Pulmonary artery endothelial cell (primary cell): ENCODE results near the gene IL1B. TPM values are rescaled to one million over a fixed set of nuclear protein-coding genes. Genes with fewer than 3 reads are reported as not detected.

Experiments
- DNase-seq: peaks from one replicate; pipeline ENCODE4 v3.0.0-alpha.2; 2011; ENCODE audit warnings: low read depth, low spot score
- total RNA-seq: library from RNA; depleted of rRNA; stranded (reverse); fragments of >200 nt; gene quantifications from 2 replicates; pipeline ENCODE4 v1.2.3, GENCODE V29; 2014

IL1B gene
- total RNA-seq, 1 donor from 2014 or later, result not detected

DNA sequence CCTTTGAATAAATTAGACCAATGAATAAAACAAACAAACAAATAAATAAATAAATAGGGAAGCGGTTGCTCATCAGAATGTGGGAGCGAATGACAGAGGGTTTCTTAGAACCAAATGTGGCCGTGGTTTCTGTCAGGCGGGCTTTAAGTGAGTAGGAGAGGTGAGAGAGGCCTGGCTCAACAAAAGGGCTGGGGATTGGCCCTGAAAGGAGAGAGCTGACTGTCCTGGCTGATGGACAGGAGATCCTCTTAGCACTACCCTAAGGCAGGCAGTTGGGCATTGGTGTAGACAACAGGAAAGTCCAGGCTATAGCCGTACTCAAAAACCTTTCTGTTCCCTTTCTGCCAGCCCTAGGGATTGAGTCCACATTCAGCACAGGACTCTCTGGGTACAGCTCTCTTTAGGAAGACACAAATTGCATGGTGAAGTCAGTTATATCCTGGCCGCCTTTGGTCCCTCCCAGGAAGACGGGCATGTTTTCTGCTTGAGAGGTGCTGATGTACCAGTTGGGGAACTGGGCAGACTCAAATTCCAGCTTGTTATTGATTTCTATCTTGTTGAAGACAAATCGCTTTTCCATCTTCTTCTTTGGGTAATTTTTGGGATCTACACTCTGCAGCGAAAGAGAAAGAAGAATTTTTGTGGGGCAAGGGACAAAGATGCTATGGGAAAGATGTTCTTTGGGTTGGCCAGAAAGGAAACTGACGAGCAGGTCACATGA is 6.5 kb downstream of the IL1B start:
- DNase-seq, result no peak

- no peak for DNase-seq
These were observed 7.2 kb downstream of the IL1B start for GRCh38 chr2:112829101-112829960.

DNA sequence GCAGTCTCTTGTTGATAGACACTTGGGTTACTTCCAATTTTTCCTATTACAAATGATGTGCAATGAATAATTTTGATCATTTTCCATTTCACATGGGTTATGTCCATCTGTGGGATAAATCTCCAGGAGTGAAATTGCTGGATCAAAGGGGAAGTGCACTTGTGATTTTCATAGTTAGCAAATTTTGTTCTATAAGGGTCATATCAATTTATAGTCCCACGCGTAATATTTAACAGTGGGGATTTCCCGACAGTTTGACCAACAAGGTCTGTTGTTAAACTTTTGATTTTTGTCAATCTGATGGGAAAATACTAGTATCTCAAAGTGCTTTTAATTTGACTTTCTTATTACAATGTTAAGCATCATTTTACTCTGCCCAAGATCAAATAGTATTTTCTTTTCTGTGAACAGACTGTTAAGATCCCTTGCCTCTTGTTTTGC is 8.3 kb downstream of the IL1B start:
- no peak for DNase-seq

GRCh38 chr2:112827604-112828185 is 8.9 kb downstream of the IL1B start:
- no peak for DNase-seq

DNA sequence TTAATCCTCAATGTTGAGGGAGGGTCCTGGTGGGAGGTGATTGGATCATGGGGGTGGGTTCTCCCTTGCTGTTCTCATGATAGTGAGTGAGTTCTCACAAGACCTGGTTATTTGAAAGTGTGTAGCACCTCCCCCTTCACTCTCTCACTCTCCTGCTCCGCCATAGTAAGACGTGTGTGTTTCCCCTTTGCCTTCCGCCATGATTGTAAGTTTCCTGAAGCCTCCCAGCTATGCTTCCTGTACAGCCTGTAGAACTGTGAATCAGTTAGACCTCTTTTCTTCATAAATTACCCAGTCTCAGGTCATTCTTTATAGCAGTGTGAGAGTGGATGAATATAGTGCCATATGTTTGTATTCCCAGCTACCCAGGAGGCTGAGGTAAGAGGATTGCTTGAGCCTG is 9.6 kb downstream of the IL1B start:
- no peak for DNase-seq

DNA sequence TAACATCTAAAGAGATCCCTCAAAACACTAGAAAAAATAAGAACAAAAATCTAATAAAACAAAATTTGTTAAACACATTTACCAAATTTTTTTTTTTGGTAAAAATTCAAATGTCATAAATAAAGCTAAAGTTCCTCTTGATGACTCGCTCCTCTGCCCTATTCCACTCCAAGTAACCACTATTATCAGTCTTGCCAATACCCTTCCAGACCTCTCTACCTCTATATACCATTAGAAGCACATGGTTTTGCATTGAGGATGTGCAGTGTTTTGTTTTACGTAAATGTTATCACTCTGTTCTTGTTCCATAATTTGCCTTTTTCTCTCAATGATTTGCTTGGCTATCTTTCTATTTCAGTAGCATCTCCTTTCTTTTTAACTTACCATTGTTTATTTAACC is 10.9 kb downstream of the IL1B start:
- no peak for DNase-seq

DNA sequence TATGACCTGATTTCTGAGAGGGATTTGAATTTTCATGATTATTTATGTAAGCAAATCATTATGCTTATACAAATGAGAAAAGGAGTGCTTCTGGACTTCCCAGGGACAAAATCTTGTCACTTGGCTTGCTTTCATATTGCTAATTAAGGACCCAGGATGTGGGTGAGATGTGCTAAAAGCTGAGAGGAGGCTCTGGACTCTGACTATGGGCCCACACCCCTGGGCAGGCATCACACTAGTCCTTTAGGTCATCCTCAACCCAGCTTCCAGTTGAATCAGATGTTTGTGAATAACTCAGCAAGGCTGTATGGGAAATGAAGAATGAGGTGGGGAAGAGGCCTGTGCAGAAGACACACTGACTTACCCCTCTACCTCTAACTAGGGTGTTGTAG is 11.9 kb downstream of the IL1B start:
- DNase-seq, result no peak

DNA sequence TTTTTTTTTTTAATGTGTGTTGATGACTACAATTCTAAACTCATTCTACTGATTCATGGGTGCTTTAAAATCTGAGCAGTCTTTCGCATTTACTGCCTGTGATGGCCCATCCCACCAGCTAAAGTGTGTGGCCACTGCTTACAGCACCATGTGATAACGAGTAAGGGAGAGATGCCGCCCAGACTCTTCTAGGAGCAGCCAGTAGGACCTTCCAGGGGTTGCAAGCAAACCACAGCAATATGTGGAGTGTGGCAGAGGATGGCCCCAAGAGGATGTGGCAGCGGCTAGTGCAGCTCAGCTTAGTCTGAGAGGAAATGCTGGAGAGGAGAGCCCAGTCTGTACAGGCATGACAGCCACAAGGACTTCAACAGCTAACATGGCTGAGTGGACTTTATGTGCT is 14.9 kb downstream of the IL1B start:
- no peak for DNase-seq

- no peak for DNase-seq
These were observed 15.4 kb downstream of the IL1B start for GRCh38 chr2:112821142-112821541.

- no peak for DNase-seq
These were observed 16.2 kb downstream of the IL1B start for GRCh38 chr2:112820343-112820742.

DNA sequence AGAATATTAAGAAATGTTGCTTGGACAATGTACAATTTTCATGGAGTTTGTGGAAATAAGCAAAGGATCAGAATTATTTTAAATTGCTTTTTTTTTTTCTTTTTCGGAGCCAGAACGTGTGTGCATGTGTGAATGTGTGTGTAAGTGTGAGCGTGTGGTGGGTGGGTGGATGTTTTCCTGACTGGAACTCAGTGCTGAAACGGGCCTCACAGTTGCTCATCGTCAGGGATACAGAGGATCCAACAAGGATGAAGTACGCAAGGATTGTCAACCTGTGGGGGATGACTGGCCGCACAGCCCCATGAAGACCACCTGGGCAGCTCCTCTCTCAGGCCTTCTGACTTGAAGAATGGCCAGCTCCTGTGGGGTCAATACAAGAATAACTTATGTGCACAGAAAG is 17.5 kb downstream of the IL1B start:
- DNase-seq, result no peak

- no peak for DNase-seq
These were observed 18.3 kb downstream of the IL1B start for GRCh38 chr2:112818094-112818902.

- DNase-seq, result no peak
These were observed 19.4 kb downstream of the IL1B start for GRCh38 chr2:112817082-112817689.

DNA sequence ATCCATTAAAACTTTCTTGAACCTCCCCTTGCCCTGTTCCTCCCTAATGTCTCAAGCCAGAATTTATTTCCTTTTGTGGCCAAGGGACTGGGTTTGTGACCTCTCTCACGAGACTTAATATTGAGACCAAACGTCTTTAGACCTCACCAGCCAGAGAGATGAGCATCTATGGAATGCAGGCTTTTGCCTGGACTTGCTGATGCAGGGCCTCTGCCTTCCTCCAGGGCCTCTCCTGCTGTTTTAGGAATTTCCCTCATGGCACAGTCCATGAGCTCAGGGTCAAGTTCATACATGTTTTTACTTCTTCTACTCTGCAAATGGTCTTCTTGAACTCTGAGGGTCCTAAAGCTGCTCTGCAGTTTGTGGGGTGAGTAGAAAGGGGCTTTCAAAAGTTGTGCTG is 22.3 kb downstream of the IL1B start:
- no peak for DNase-seq

DNA sequence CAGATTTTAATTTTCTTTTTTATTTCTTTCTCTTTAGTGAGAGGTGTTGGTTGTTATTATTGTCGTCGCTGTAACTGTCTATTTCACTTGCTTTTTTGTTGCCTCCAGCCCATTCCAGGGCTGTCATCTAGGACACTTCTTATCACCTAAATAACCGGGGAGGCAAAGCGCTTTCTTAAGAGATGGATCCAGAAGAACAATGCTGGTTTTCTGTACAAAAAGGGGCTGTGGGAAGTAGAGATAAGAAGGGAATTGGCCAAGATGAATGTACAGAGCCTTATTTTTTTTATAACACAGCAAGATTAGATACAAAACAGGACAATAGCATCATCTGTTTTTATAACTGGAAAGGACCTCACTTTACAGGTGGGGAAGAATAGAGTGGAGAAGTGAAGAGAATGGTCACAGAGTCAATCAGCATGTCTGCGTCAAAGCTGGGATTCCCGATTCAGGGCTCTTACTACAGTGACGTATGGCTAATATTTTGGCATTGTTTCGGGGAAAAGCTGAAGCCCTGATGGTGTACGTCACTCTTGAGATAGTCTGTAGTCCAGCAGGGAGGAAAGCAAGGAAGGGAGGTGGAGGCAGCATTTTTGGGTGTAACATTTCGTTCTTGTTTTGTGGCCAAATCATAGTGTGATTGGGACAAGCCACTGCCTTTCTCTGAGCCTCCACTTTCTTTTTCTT is 23.2 kb downstream of the IL1B start:
- no peak for DNase-seq

DNA sequence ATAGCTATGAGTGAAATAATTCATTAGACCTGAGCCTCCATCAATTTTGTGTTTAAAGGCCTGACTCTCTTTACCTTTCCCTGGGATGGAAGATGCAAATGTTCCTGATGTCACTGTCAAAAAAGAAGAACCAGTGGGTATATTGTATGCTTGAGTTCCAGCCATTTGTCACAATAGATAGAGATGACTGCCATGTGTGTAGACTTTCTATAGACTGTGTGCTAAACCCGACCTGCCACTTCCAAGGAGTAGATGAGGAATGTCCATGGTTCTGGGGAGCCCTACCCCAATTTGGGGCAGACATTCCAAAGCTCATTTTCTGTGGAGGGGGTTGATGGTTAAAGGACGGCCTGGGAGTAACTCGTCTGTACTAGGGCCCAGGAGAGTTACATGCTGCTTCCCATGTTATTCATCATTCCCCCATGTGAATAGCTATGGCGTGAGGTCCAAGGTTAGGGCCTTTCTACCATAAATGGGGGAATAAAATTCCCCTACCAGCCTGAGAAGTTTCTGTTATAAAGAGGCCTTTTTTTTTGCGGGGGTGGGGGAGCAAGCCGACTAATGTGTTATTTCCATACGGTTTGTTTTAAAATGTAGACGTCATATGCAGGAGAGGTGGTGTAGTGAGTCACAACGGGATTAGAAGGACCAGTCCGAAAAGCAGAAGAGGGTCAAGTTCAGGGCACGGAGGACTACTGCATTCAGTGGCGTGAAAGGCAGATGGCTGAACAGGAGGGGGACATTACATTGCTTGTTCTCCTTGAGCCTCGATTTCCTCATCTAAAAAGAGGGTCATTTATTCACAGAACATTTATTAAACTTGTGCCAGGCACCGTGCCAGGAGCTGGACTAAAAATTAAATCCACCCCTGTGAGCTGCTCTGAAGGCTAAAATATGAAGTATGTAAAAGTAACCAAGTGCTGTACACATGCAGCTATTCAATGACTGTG is 24.0 kb downstream of the IL1B start:
- DNase-seq, result no peak

- peak; percentile 99 for DNase-seq
These were observed 24.7 kb downstream of the IL1B start for GRCh38 chr2:112811841-112812306.

- no peak for DNase-seq
These were observed 25.2 kb downstream of the IL1B start for GRCh38 chr2:112811276-112811831.

DNA sequence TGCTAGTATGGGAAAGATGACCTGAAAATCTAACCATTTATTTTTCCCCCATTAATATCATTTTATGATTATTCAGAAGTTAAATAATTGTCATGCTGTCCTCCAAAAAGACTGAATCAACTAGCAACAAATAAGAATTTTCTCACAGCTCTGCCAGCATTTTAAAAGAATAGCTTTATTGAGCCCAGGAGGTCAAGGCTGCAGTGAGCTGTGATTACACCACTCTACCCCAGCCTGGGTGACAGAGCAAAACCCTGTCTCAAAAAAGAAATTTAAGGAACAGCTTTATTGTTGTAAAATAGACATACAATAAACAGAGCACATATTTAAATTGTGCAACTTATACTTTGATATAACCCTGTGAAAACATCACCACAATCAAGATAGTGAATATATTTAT is 27.5 kb downstream of the IL1B start:
- DNase-seq, result no peak
